ENCODE results near the gene BRINP3. TPM values are rescaled to one million over a fixed set of nuclear protein-coding genes. Genes with fewer than 3 reads are reported as not detected.

The BRINP3 gene
- polyA plus RNA-seq, 1 donor, result 34.4 TPM

DNA sequence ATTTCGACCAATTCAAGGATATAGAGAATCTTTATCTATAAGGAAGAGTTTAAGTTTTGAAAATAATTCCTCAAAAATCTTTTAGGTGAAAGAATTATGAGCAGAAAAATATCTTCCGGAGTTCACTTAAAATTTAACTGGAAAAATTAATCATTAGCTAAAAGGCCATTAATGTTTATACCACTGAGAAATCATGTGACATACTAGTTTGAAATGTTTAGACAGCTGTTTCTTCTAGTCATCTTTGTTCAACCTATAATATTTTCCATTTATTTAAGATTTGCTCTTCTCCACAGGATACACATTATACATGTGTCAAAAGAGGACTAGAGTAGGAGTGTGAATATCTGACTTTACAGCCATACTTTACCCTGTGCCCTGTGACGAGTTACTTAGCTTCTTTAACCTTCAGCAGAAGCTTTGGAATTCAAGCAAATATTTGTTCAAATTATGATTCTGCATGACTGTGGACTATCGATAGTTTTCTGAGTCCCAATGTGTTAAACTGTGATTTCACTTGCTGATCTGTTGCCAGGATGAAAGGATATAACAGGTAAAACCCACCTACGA is 374.8 kb downstream of the BRINP3 start:
- Histone ChIP-seq H3K27me3 (ENCODE audit: control insufficient read depth, insufficient read depth, low read length) (no peaks in the 10 kb centered on the region), H3K9me3 (ENCODE audit: control insufficient read depth, low read depth, low read length) (peaks cover 3% of the 10 kb centered on the region), H3K36me3 (ENCODE audit: control insufficient read depth, insufficient read depth, low read length) (peaks cover 11% of the 10 kb centered on the region), H3K4me3 (ENCODE audit: low read length) (no peak overlapping the region), H3K27ac (ENCODE audit: low read length) (no peak overlapping the region), H3K4me1 (ENCODE audit: control insufficient read depth, insufficient read depth, low read length) (no peaks in the 10 kb centered on the region)
- WGBS (ENCODE audit: insufficient coverage, low lambda C conversion rate), result 52% methylated on average over 2 of the region's 5 CpGs
- DNase-seq, result no peak

DNA sequence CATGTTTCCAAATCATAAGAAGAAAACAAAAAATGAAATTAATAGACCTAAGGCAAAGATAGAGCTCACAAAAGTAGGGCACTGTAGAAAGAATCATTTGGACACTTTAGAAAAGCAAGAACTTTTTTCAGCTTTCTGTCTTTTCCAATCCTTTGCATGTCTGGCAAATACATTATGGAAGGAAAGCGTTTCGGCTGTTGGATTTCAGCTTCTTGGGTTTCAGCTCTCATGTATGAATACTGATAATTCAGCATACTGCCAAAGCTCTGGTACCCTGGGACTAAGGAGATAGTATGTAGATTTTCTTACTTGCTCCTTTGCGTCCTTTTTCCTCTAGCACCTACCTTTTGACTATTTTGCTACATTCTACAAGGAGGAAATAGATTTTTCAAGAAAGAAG is 375.9 kb downstream of the BRINP3 start:
- Histone ChIP-seq H3K36me3 (ENCODE audit: control insufficient read depth, insufficient read depth, low read length) (peaks cover 11% of the 10 kb centered on the region), H3K9me3 (ENCODE audit: control insufficient read depth, low read depth, low read length) (peaks cover 3% of the 10 kb centered on the region), H3K4me3 (ENCODE audit: low read length) (no peak overlapping the region), H3K4me1 (ENCODE audit: control insufficient read depth, insufficient read depth, low read length) (no peaks in the 10 kb centered on the region), H3K27ac (ENCODE audit: low read length) (no peak overlapping the region), H3K27me3 (ENCODE audit: control insufficient read depth, insufficient read depth, low read length) (no peaks in the 10 kb centered on the region)
- 92% methylated on average over 1 of the region's 3 CpGs for WGBS (ENCODE audit: insufficient coverage, low lambda C conversion rate)
- no peak for DNase-seq

DNA sequence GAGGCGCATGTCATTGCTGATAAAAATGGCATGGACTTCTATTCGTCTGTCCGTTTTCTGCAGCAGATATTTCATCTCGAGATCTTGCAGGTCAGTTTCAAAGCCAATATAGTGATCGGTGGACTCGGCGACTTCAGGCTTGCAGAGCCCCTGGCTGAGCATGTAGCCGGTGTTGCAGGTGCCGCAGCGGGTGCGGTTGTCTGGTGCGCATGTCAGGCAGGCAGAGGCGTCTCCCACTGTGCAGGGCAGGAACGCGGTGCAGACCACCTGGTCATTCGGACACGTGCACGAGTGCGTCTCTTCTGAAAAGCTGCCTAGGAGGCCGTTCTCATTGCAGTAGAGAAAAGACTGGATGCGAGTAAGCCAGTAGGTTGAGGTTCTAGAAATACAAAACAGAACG is 378.9 kb downstream of the BRINP3 start:
- Histone ChIP-seq H3K9me3 (ENCODE audit: control insufficient read depth, low read depth, low read length) (peaks cover 5% of the 10 kb centered on the region), H3K4me1 (ENCODE audit: control insufficient read depth, insufficient read depth, low read length) (no peaks in the 10 kb centered on the region), H3K27me3 (ENCODE audit: control insufficient read depth, insufficient read depth, low read length) (no peaks in the 10 kb centered on the region), H3K27ac (ENCODE audit: low read length) (no peak overlapping the region), H3K36me3 (ENCODE audit: control insufficient read depth, insufficient read depth, low read length) (peaks cover 11% of the 10 kb centered on the region), H3K4me3 (ENCODE audit: low read length) (no peak overlapping the region)
- no peak for DNase-seq
- 100% methylated on average over 4 of the region's 22 CpGs for WGBS (ENCODE audit: insufficient coverage, low lambda C conversion rate)

DNA sequence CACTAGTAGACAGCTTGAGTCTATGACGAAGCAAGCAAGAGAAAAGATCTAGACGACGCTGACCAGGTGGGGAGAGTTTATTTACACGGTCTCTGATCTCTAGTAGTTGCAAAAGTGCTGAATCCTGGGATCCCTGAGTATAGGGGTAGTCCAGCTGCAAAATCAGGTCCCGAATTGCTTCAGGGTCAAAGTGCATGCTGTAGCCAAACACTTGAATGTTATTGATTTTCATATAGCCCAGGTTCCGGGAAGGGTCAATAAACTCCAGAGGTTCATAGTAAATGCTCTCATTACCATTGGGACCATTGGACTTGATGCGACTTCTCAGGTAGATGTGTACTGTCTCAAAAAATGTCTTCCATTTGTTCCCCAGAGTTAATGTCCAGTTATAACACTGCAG is 379.6 kb downstream of the BRINP3 start:
- peaks cover 5% of the 10 kb centered on the region for H3K9me3 ChIP-seq (ENCODE audit: control insufficient read depth, low read depth, low read length)
- H3K4me1 ChIP-seq (ENCODE audit: control insufficient read depth, insufficient read depth, low read length), result no peaks in the 10 kb centered on the region
- no peak overlapping the region for H3K4me3 ChIP-seq (ENCODE audit: low read length)
- no peaks in the 10 kb centered on the region for H3K27me3 ChIP-seq (ENCODE audit: control insufficient read depth, insufficient read depth, low read length)
- WGBS (ENCODE audit: insufficient coverage, low lambda C conversion rate), result no CpG with 5 or more reads among the region's 7 CpGs
- DNase-seq, result no peak
- peaks cover 11% of the 10 kb centered on the region for H3K36me3 ChIP-seq (ENCODE audit: control insufficient read depth, insufficient read depth, low read length)
- no peak overlapping the region for H3K27ac ChIP-seq (ENCODE audit: low read length)

DNA sequence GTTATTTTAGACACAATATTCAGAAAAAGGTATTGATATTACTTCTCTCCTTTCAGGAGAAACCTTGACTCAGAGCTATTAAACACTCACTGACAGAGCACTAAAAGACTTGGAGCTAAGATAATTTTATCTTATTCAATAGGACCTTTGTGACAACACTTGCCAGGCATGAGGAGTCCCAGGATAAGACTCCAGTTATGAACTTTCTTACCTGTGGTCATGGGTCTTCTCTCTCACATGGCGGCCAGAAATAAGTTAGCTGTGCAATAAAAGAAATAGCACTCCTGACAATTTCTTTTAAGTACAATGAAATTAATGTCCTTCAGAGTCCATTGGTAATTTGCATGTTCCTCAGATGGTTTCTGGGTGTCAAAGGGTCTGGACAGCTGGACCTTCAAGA is 382.1 kb downstream of the BRINP3 start:
- WGBS (ENCODE audit: insufficient coverage, low lambda C conversion rate), result no CpG with 5 or more reads among the region's 1 CpG
- Histone ChIP-seq H3K4me3 (ENCODE audit: low read length) (no peak overlapping the region), H3K36me3 (ENCODE audit: control insufficient read depth, insufficient read depth, low read length) (peaks cover 11% of the 10 kb centered on the region), H3K9me3 (ENCODE audit: control insufficient read depth, low read depth, low read length) (peaks cover 5% of the 10 kb centered on the region), H3K27me3 (ENCODE audit: control insufficient read depth, insufficient read depth, low read length) (no peaks in the 10 kb centered on the region), H3K27ac (ENCODE audit: low read length) (peak overlapping the region; percentile 72), H3K4me1 (ENCODE audit: control insufficient read depth, insufficient read depth, low read length) (no peaks in the 10 kb centered on the region)
- DNase-seq, result peak; percentile 63 to 82

DNA sequence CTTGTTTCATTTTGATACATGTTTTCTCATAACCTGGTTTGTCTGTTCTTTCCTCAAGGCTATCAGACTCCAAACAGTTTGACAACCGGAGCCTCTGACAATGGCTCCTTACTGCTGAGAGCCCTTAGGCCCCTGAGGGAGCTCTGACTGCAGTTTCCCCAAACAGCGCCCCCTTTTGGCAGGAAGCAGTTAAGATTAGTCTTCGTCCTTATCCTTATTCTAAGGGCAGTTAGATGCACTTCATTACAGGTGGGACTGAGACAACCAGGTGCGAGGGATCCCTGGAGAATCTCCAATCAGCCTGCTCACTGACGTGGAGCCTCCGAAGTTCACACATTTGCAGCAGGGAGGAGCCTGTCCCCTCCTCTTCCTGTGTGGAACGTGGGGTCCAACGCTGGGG is 393.1 kb downstream of the BRINP3 start:
- no peak for DNase-seq
- Histone ChIP-seq H3K4me1 (ENCODE audit: control insufficient read depth, insufficient read depth, low read length) (no peaks in the 10 kb centered on the region), H3K27ac (ENCODE audit: low read length) (no peak overlapping the region), H3K36me3 (ENCODE audit: control insufficient read depth, insufficient read depth, low read length) (no peaks in the 10 kb centered on the region), H3K27me3 (ENCODE audit: control insufficient read depth, insufficient read depth, low read length) (no peaks in the 10 kb centered on the region), H3K9me3 (ENCODE audit: control insufficient read depth, low read depth, low read length) (no peaks in the 10 kb centered on the region), H3K4me3 (ENCODE audit: low read length) (no peak overlapping the region)
- no CpG with 5 or more reads among the region's 8 CpGs for WGBS (ENCODE audit: insufficient coverage, low lambda C conversion rate)

DNA sequence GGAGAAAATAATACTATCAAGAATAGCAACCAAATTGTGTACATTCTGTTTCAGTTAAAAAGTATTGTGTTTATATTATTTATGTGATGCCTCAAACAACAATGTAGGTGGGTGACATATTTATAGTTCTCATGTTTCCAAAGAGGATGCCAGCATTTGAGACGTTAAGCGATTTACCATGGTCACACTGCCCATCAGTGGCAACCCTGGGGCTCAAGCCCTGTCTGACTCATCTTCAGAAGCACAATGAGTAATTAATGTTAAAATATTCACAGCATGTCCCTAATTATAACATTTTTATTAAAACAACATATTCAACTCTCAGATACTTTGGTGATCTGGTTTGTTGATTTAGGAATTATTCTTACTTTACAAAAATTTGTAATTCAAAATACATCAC is 409.4 kb downstream of the BRINP3 start:
- no peaks in the 10 kb centered on the region for H3K4me1 ChIP-seq (ENCODE audit: control insufficient read depth, insufficient read depth, low read length)
- no peak for DNase-seq
- no peaks in the 10 kb centered on the region for H3K9me3 ChIP-seq (ENCODE audit: control insufficient read depth, low read depth, low read length)
- H3K27ac ChIP-seq (ENCODE audit: low read length), result no peak overlapping the region
- no peaks in the 10 kb centered on the region for H3K27me3 ChIP-seq (ENCODE audit: control insufficient read depth, insufficient read depth, low read length)
- WGBS (ENCODE audit: insufficient coverage, low lambda C conversion rate), result 100% methylated on average over 2 of the region's 2 CpGs
- H3K36me3 ChIP-seq (ENCODE audit: control insufficient read depth, insufficient read depth, low read length), result no peaks in the 10 kb centered on the region
- H3K4me3 ChIP-seq (ENCODE audit: low read length), result no peak overlapping the region

DNA sequence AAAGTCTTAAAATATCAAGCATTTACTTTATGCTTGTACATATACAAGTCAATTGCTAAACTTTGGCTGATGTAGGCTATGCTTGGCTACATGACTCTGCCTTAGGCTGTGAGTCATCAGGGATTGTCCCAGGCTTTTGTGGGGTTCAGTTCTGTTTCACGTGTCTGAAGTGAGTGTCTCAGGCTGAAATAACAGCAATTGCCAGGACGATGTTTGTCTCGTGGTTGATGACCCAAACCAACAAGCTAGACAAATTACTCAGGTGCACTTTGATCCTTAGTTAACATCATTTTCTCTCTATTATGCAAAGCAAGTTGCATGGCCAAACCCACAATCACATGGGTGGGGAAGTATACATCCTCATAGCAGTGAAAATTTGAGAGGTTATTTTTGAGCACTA is 410.1 kb downstream of the BRINP3 start:
- Histone ChIP-seq H3K36me3 (ENCODE audit: control insufficient read depth, insufficient read depth, low read length) (no peaks in the 10 kb centered on the region), H3K27ac (ENCODE audit: low read length) (no peak overlapping the region), H3K4me3 (ENCODE audit: low read length) (no peak overlapping the region), H3K9me3 (ENCODE audit: control insufficient read depth, low read depth, low read length) (no peaks in the 10 kb centered on the region), H3K27me3 (ENCODE audit: control insufficient read depth, insufficient read depth, low read length) (no peaks in the 10 kb centered on the region), H3K4me1 (ENCODE audit: control insufficient read depth, insufficient read depth, low read length) (no peaks in the 10 kb centered on the region)
- DNase-seq, result peak; percentile 60 to 69
- WGBS (ENCODE audit: insufficient coverage, low lambda C conversion rate), result 60% methylated on average over 2 of the region's 3 CpGs

DNA sequence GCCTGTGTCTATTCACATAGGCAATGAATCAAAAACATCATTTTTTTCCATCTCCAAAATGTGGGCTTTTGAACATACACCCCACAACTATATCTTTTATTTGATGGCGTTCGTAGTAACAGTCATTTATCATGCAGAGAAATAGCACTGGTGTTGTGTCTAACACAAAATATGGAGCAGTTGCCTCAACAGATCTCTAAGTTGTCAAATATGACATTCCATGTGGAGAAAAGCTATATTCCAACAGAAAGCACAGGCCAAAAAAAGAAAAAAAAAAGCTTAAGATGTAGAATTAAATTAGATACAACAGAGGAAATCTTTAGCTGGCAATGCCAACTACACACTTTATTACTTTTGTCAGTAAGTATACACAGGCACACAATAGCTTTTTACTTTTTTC is 411.7 kb downstream of the BRINP3 start:
- Histone ChIP-seq H3K36me3 (ENCODE audit: control insufficient read depth, insufficient read depth, low read length) (no peaks in the 10 kb centered on the region), H3K9me3 (ENCODE audit: control insufficient read depth, low read depth, low read length) (no peaks in the 10 kb centered on the region), H3K4me1 (ENCODE audit: control insufficient read depth, insufficient read depth, low read length) (no peaks in the 10 kb centered on the region), H3K27ac (ENCODE audit: low read length) (no peak overlapping the region), H3K4me3 (ENCODE audit: low read length) (no peak overlapping the region), H3K27me3 (ENCODE audit: control insufficient read depth, insufficient read depth, low read length) (no peaks in the 10 kb centered on the region)
- DNase-seq, result no peak
- WGBS (ENCODE audit: insufficient coverage, low lambda C conversion rate), result 100% methylated on average over 2 of the region's 2 CpGs

DNA sequence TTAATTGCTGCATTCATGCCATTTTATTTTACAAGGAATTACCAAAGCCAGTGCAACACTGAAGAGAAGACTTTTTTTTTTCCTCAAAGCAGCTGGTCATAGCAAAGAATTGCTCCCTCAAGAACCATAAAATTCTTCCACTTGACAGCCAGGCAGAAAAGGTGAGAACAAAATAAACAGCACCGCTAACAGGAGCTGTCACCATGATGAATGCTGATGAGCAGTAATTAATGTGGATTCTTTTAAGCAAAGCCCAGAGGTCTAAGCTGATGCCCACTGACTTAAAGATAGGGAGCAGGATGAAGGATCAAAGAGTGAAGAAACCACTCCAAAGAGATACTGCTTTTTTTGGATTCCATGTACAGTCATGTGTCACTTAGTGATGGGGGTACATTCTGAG is 428.4 kb downstream of the BRINP3 start:
- WGBS (ENCODE audit: insufficient coverage, low lambda C conversion rate), result no CpG with 5 or more reads among the region's 1 CpG
- Histone ChIP-seq H3K9me3 (ENCODE audit: control insufficient read depth, low read depth, low read length) (no peaks in the 10 kb centered on the region), H3K36me3 (ENCODE audit: control insufficient read depth, insufficient read depth, low read length) (no peaks in the 10 kb centered on the region), H3K27ac (ENCODE audit: low read length) (no peak overlapping the region), H3K4me3 (ENCODE audit: low read length) (no peak overlapping the region), H3K27me3 (ENCODE audit: control insufficient read depth, insufficient read depth, low read length) (no peaks in the 10 kb centered on the region), H3K4me1 (ENCODE audit: control insufficient read depth, insufficient read depth, low read length) (no peaks in the 10 kb centered on the region)
- no peak for DNase-seq

All from large intestine (tissue), 3 donors.